Measurements from ENCODE around the gene PCDH10. TPM values are rescaled to one million over a fixed set of nuclear protein-coding genes. Genes with fewer than 3 reads are reported as not detected.

The PCDH10 gene
- total and polyA plus RNA-seq, 2 of the 8 experiments (the other 6 are each of a cell fraction or from before 2014, with no cell fraction given) = 2.2 to 10.0 TPM

DNA sequence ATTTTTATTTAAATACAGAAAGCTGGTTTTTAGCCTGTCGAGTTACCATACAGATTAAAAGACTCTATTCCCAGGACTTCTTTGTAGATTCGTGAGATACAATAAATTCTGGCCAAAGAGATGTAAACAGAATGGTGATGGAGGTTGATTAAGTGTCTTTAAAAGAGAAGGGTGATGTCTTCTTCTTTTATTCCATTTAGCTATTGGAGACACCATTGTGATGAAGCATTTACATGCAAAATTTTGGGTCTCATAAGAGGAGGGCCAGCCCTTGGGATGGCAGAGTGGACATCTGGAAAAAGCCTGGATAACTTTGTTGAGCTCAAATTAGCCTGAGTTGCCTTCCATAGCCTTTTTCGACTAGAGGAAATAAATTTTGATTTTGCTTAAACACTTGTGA lies 21.6 kb upstream of the PCDH10 start (continued):
- TF ChIP-seq, protein P1, sequence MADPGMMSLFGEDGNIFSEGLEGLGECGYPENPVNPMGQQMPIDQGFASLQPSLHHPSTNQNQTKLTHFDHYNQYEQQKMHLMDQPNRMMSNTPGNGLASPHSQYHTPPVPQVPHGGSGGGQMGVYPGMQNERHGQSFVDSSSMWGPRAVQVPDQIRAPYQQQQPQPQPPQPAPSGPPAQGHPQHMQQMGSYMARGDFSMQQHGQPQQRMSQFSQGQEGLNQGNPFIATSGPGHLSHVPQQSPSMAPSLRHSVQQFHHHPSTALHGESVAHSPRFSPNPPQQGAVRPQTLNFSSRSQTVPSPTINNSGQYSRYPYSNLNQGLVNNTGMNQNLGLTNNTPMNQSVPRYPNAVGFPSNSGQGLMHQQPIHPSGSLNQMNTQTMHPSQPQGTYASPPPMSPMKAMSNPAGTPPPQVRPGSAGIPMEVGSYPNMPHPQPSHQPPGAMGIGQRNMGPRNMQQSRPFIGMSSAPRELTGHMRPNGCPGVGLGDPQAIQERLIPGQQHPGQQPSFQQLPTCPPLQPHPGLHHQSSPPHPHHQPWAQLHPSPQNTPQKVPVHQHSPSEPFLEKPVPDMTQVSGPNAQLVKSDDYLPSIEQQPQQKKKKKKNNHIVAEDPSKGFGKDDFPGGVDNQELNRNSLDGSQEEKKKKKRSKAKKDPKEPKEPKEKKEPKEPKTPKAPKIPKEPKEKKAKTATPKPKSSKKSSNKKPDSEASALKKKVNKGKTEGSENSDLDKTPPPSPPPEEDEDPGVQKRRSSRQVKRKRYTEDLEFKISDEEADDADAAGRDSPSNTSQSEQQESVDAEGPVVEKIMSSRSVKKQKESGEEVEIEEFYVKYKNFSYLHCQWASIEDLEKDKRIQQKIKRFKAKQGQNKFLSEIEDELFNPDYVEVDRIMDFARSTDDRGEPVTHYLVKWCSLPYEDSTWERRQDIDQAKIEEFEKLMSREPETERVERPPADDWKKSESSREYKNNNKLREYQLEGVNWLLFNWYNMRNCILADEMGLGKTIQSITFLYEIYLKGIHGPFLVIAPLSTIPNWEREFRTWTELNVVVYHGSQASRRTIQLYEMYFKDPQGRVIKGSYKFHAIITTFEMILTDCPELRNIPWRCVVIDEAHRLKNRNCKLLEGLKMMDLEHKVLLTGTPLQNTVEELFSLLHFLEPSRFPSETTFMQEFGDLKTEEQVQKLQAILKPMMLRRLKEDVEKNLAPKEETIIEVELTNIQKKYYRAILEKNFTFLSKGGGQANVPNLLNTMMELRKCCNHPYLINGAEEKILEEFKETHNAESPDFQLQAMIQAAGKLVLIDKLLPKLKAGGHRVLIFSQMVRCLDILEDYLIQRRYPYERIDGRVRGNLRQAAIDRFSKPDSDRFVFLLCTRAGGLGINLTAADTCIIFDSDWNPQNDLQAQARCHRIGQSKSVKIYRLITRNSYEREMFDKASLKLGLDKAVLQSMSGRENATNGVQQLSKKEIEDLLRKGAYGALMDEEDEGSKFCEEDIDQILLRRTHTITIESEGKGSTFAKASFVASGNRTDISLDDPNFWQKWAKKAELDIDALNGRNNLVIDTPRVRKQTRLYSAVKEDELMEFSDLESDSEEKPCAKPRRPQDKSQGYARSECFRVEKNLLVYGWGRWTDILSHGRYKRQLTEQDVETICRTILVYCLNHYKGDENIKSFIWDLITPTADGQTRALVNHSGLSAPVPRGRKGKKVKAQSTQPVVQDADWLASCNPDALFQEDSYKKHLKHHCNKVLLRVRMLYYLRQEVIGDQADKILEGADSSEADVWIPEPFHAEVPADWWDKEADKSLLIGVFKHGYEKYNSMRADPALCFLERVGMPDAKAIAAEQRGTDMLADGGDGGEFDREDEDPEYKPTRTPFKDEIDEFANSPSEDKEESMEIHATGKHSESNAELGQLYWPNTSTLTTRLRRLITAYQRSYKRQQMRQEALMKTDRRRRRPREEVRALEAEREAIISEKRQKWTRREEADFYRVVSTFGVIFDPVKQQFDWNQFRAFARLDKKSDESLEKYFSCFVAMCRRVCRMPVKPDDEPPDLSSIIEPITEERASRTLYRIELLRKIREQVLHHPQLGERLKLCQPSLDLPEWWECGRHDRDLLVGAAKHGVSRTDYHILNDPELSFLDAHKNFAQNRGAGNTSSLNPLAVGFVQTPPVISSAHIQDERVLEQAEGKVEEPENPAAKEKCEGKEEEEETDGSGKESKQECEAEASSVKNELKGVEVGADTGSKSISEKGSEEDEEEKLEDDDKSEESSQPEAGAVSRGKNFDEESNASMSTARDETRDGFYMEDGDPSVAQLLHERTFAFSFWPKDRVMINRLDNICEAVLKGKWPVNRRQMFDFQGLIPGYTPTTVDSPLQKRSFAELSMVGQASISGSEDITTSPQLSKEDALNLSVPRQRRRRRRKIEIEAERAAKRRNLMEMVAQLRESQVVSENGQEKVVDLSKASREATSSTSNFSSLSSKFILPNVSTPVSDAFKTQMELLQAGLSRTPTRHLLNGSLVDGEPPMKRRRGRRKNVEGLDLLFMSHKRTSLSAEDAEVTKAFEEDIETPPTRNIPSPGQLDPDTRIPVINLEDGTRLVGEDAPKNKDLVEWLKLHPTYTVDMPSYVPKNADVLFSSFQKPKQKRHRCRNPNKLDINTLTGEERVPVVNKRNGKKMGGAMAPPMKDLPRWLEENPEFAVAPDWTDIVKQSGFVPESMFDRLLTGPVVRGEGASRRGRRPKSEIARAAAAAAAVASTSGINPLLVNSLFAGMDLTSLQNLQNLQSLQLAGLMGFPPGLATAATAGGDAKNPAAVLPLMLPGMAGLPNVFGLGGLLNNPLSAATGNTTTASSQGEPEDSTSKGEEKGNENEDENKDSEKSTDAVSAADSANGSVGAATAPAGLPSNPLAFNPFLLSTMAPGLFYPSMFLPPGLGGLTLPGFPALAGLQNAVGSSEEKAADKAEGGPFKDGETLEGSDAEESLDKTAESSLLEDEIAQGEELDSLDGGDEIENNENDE (IDR thresholded peaks at IDR 0.05; ENCODE audit: insufficient replicate concordance, low read length) = no peak
- TF ChIP-seq JUND (IDR thresholded peaks at IDR 0.05; ENCODE audit: low read length) (no peak), CTCF (IDR thresholded peaks at IDR 0.05; ENCODE audit: control extremely low read depth in 1 of 3, insufficient read depth in 1 of 3, low read depth in 1 of 3, low read length in 3 of 3) (no peak), CREB1 (IDR thresholded peaks at IDR 0.05) (no peak), HDAC2 (IDR thresholded peaks at IDR 0.05; ENCODE audit: borderline replicate concordance in 1 of 2, low read depth in 2 of 2, low read length in 2 of 2) (no peak), TCF12 (IDR thresholded peaks at IDR 0.05; ENCODE audit: low read depth, low read length) (no peak), SIRT6 (IDR thresholded peaks at IDR 0.05; ENCODE audit: low read length) (no peak), SP2 (IDR thresholded peaks at IDR 0.05; ENCODE audit: low read length) (no peak), RXRA (IDR thresholded peaks at IDR 0.05; ENCODE audit: insufficient read depth, low read depth, low read length) (no peak), HDAC6 (IDR thresholded peaks at IDR 0.05; ENCODE audit: low read depth, low read length) (no peak)

All from H1 (cell line).